HL-60/S4 treated with phorbol 12-myristate 13-acetate at 8.2 ng/mL for 4 days and 3 days (cell line): ENCODE measurements around the gene BORCS5.

Experiments used
- in situ Hi-C: fragments of 300-500 bp; cut with MboI; formaldehyde crosslinking; loops from 2 replicates; pipeline ENCODE4 v1.15.0; 2022; ENCODE audit warnings: low sequenced_read_pairs

Gene BORCS5

GRCh38 chr12:12425001-12425400 is 68.1 kb downstream of the BORCS5 start:
- in situ Hi-C loops: no loop called here

GRCh38 chr12:12425616-12426015 is 68.7 kb downstream of the BORCS5 start:
- in situ Hi-C loops: no loop called here

GRCh38 chr12:12427568-12427967 is 70.7 kb downstream of the BORCS5 start:
- in situ Hi-C loops: no loop called here

GRCh38 chr12:12428047-12428446 is 71.2 kb downstream of the BORCS5 start:
- in situ Hi-C loops: no loop called here

- in situ Hi-C loops: no loop called here
Observed at GRCh38 chr12:12428961-12429657, 72.2 kb downstream of the BORCS5 start.

GRCh38 chr12:12432364-12432763 is 75.5 kb downstream of the BORCS5 start:
- in situ Hi-C loops: no loop called here

- in situ Hi-C loops: no loop called here
Observed at GRCh38 chr12:12433203-12433731, 76.4 kb downstream of the BORCS5 start.

- in situ Hi-C loops: no loop called here
Observed at GRCh38 chr12:12436831-12437345, 80.0 kb downstream of the BORCS5 start.

GRCh38 chr12:12439636-12440035 is 82.8 kb downstream of the BORCS5 start:
- in situ Hi-C loops: no loop called here

GRCh38 chr12:12440784-12441428 is 84.0 kb downstream of the BORCS5 start:
- in situ Hi-C loops: no loop called here

GRCh38 chr12:12441429-12441807 is 84.5 kb downstream of the BORCS5 start:
- in situ Hi-C loops: no loop called here

- in situ Hi-C loops: no loop called here
Observed at GRCh38 chr12:12441843-12442461, 85.1 kb downstream of the BORCS5 start.

GRCh38 chr12:12442548-12443071 is 85.7 kb downstream of the BORCS5 start:
- in situ Hi-C loops: no loop called here

GRCh38 chr12:12443431-12443878 is 86.6 kb downstream of the BORCS5 start:
- in situ Hi-C loops: no loop called here

- in situ Hi-C loops: no loop called here
Observed at GRCh38 chr12:12445165-12445881, 88.4 kb downstream of the BORCS5 start.

GRCh38 chr12:12445882-12446181 is 89.0 kb downstream of the BORCS5 start:
- in situ Hi-C loops: no loop called here

- in situ Hi-C loops: no loop called here
Observed at GRCh38 chr12:12446786-12447185, 89.9 kb downstream of the BORCS5 start.

- in situ Hi-C loops: no loop called here
Observed at GRCh38 chr12:12447236-12447635, 90.4 kb downstream of the BORCS5 start.

- in situ Hi-C loops: no loop called here
Observed at GRCh38 chr12:12447837-12448236, 91.0 kb downstream of the BORCS5 start.

- in situ Hi-C loops: no loop called here
Observed at GRCh38 chr12:12449533-12450025, 92.7 kb downstream of the BORCS5 start.

- in situ Hi-C loops: no loop called here
Observed at GRCh38 chr12:12450043-12450471, 93.2 kb downstream of the BORCS5 start.
